ENCODE data around the gene CHAC1.

CHAC1 gene

DNA sequence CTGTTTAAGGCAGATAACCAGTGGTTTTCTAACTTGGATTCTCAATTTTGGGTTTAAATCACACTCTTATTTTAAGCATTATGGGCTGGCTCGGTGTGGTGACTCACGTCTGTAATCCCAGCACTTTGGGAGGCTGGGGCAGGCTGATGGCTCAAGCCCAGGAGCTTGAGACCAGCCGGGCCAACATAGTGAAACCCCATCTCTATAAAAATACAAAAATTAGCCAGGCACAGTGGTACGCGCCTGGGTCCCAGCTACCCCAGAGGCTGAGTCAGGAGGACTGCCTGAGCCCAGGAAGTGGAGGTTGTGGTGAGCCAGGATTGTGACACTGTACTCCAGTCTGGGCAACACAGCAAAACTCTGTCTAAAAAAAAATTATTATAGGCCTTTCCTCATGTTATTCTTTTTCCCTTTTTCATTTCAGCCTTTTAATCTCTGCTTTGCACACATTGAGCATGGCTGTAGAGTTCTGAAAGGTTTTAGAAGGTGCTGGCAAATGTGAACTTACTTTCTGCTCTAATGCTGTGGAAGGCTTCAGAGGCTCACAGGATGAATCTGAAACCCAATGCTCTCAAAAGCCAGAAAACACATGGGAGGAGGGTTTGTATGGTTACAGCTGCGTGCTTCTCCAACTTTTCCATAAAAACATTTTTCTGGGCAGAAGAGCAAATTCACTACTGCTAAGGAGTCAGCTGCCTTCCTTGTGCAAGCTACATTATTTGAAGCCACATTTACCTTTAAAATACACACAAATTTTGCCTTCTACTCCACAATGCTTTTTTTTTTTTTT, 32.5 kb downstream of the CHAC1 start:
- DNase-seq (ENCODE audit: low spot score), result no peak

DNA sequence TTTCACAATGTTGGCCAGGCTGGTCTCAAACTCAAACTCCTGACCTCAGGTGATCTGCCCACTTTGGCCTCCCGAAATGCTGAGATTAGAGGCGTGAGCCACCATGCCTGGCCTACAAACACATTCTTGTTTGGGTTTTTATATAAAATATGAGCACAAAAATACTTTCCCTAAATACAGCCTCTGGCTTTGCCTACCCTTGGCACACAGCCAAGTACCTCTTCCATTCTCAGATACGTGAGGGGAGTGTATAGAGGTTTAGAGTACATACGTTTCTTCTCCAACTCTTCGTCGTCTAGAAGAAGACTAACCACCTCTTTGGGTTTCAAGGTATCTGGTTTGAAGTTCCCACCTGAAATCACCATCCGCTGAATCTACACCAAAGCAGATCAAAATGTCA, 33.5 kb downstream of the CHAC1 start:
- no peak for DNase-seq (ENCODE audit: low spot score)

DNA sequence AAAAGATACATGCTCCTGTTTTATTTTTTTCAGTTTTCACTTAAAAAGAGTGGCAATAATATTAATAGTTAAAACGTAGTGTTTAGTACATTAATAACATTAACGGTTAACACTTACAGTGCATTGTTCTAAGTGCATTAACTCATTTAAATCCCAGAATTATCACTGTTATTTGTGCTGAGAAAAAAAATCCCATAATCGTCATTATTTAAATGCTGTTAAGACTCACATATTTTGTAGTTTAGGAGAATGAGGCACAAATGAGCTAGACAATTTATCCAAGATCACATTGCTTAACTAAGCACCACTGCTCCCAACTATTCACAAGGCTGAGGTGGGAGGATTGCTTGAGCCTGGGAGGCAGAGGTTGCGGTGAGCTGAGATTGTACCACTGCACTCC, 34.9 kb downstream of the CHAC1 start:
- DNase-seq (ENCODE audit: low spot score), result no peak

DNA sequence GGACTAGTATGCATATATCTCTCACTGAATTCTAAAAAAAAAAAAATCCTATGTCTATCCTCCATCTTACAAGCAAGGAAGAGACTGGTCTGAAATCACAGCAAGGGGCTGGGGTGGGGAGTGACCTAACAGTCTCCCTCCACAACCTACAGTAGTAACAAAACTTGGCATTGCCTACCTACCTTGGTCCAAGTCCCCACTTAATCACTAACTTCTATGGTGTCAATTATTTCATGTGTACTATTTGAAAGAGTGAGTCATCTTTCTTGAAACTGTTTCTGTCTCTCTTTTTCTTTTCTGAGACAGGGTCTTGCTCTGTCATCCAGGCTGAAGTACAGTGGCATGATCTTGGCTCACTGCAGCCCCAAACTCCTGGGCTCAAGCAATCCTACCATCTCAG, 36.8 kb downstream of the CHAC1 start:
- no peak for DNase-seq (ENCODE audit: low spot score)

DNA sequence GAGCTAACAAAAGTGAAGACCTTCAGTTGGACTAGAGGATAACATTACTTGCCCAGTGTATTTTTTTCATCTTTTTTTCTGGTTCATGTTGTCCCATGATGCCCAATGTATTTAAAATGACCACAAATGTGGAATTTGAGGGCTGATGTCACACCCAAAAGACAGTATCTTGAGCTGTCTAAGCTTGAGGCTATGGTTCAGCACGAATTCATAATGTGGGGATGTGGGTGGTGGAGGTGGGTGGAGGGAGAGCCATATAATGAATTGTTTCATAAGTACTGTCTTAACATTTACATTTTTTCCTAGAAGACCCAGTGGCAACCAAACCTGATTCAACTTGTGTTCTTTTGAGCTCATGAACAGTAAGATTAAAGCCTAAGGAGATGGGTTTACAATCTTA, 37.5 kb downstream of the CHAC1 start:
- DNase-seq (ENCODE audit: low spot score), result no peak

DNA sequence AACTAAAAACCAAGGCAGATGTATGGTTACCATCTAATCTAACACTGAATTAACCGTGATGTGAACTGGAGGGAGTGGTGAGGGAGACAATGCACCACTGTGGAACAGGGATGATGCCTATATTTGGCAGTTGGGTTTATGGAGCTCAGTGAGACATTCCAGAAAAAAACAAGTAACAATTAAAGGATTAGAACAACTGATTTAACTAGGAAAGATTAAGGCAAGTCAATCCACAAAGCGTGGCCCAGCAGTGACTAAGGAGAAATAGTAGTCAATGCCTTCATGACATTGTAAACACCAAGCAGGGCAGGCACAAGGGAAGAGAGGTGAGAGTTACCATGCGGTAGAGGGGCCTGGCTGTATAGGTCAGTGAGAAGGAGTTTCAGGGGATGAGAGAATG, 38.1 kb downstream of the CHAC1 start:
- no peak for DNase-seq (ENCODE audit: low spot score)

DNA sequence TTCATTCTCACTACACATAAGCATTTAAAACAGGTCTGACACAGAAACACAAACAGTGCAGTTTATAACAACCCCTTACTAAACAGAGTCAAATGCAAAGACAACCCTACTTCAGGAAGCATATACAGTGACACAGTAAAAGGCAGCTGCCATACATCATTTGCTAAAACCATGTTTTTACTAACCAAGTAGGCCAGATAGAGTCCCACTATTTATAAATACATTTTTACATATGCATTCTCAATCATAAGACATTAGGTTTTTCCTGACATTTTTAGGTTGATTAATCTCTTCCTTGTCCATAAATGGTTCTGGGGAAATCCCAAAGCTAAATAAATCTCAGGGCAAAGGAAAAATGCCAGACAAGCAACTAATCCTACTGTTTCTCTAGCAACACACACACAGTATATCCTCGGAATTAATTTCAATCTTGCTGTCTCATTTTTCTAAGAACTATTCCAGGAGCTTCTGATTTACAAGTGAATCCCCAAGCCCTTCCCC, 39.0 kb downstream of the CHAC1 start:
- DNase-seq (ENCODE audit: low spot score), result no peak

DNA sequence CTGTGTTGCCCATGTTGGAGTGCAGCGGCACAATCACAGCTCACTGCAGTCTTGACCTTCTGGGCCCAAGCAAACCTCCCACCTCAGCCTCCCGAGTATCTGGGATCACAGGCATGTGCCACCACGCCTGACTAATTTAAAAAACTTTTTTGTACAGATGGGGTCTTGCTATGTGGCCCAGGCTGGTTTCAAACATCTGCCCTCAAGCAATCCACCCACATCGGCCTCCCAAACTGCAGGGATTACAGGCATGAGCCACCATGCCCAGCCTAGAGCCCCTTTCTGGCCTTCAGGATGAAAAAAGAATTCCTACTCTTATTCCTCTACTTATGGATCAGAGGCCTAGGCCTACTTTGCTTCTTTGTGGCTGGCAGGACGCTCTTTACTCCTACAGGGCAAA, 39.6 kb downstream of the CHAC1 start:
- no peak for DNase-seq (ENCODE audit: low spot score)

DNA sequence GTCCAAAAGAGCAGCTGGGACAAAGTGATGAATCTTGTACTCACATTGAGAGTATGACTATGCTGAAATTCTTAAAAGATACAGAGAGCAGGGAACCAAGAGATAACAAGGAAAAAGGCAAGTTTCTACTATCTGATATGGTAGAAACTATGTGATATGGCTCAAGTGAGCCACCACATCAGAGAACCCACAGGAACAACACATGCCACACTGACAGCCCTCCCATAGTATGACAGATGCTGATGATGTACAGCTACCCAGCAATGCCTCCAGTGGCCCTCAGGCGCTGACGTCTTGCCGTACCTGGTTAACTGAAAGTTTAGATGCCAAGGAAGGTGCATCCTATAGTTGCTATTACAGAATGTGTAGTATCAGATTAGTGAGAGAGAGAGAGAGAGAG, 42.4 kb downstream of the CHAC1 start:
- no peak for DNase-seq (ENCODE audit: low spot score)

DNA sequence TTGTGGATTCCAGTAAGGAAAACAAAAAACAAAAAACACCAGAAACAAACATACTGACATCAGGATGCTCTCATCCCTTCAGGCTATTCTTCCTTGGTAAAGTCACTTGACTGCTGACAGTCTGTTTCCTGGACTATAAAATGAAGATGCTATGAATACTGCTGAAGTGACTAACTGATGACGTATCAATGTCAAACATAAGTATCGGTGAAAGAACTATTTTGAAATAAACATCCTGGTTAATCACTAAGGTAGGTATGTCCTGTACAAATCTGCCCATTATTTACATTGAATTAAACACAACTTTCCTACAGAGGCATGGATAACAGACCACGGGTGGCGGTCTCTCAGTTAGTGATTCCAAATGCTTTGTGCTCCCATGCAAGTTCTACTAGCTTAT, 45.9 kb downstream of the CHAC1 start:
- DNase-seq (ENCODE audit: low spot score), result no peak

DNA sequence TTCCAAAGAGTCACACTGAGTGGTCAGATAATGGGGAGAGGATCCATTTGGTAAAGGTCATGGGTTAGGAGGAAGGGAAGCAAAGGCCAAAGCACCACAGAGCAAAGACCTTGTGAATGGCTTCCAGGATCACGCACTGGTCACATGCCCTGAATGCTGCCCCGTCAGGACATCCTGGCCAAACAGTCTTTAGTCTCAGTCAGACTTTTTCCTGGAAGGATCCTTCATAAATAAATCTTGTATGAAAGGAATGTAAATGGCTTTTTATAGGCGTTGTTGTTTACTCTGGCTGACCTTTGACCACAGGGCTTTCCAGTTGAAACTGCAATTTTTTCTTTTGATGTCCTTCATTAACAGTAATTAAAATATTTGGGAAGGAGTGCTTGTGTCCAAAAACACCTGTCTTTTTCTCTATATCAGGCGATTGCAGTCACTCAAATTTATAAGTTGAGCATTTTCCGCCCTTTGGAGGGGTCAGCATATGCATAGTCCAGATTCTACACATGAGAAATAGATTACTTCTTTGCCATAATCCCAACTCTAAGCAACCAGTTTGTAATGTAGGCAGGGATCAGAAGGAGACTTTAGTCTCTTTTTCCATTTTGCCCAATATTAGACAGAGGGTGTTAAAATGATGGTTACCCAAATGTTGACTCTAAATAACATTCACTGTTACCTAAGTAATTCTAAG, 48.4 kb downstream of the CHAC1 start:
- DNase-seq (ENCODE audit: low spot score), result no peak

DNA sequence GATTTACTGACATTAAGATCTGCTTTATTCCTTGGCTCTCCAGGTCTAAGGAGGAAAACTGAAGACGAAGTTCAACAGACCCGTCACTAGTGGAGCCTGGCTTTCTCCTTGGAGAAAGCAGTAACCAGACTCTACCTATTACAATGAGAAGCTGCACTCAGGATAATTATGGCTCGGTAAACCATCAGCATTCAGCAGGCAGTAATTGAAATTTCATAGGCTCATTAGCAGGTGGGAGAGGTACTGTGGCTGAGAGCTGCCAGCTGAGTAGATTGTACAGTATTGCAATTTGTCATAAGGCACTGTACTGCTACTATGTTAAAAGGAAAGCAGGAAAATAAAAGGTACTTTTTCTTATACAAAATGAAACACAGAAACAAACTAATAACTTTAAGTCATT, 51.2 kb downstream of the CHAC1 start:
- DNase-seq (ENCODE audit: low spot score), result no peak

Data from left forelimb (tissue), 1 donor.